GM21526 (cell line): Measurements from ENCODE around the gene KCNH5.
"Not testable (repeated sequence)": the region's sequence is repeated elsewhere in the genome, so short reads cannot be mapped to it uniquely, and the experiment has no call there.

ENCODE experiments used
- ATAC-seq: cut with Tn5 transposase; IDR thresholded peaks from one replicate; pipeline ENCODE4 v1.9.1; 2021; ENCODE audit warnings: moderate library complexity; ENCODE audit not compliant: unreplicated experiment, low FRiP score

The KCNH5 gene

DNA sequence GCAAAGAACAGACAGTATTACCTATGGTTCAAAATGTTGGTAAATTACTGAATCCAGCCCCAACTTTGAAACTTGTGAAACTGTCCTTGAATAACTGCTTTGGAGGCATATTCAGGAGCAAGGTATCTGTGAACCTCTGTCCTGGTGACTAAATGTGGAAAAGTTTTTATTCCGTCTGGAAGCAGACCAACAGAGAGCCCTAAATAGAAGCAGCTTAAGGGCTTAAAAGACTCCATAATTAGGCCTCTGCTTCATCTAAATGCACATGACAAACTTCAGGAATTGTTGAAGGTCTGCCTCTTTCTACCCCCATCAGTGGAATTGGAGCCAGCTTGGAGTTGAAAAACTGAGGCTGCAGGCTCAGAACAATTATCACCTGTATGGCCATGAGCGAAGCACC lies 276.5 kb downstream of the KCNH5 start:
- no peak for ATAC-seq

DNA sequence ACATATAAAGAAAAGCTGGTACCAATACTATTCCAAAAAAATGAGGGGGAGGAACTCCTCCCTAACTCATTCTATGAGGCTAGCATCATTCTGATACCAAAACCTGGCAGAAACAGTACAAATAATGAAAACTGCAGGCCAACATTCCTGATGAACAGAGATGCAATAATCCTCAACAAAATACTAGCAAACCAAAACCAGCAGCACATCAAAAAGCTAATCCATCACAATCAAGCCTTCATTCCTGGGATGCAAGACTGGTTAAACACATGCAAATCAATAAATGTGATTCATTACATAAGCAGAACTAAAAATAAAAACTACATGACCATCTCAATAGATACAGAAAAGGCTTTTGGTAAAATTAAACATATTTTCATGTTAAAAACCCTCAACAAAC lies 281.3 kb downstream of the KCNH5 start:
- ATAC-seq: no peak

- ATAC-seq: no peak
Measured at GRCh38 chr14:62759796-62760195, 285.5 kb downstream of the KCNH5 start.

- ATAC-seq: not testable (repeated sequence)
Measured at GRCh38 chr14:62746881-62747280, 298.4 kb downstream of the KCNH5 start.

GRCh38 chr14:62745496-62745895 lies 299.8 kb downstream of the KCNH5 start:
- no peak for ATAC-seq

DNA sequence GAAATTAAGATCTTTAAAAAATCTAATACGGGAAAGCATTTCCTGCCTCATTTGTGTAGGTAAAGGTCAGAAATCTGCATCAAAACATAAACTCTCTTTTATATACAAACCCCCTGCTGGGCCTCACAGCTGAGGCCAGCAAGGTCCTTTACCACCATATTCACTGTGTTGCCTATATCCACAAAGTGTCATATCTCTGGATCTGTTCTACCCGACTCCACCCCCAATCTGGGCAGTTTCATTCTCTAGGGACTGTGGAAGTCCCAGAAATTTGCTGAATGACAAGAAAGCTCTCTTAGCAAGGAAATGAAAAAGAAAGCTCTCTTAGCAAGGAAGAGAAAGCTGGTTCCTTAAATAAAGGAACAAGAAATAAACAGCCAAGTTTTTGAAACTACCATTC lies 301.7 kb downstream of the KCNH5 start:
- ATAC-seq: no peak

DNA sequence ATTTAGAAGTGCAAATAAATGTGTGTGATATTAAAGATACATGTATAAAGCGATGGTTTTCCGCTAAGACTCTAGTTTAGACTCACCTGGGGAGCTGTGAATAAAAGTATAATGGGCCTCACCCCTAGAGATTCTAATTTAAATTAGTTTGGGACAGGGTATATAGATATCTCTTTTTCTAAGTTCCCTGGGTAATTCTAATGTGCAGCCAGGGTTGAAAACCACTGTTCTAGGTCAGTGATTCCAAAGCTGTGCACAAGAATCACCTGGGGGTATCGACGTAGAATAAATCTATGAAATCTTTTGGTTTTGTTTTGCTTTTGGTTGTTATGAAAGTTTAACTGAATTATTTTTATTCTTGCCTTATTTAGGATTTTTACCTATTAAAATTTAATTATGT lies 302.1 kb downstream of the KCNH5 start:
- no peak for ATAC-seq

DNA sequence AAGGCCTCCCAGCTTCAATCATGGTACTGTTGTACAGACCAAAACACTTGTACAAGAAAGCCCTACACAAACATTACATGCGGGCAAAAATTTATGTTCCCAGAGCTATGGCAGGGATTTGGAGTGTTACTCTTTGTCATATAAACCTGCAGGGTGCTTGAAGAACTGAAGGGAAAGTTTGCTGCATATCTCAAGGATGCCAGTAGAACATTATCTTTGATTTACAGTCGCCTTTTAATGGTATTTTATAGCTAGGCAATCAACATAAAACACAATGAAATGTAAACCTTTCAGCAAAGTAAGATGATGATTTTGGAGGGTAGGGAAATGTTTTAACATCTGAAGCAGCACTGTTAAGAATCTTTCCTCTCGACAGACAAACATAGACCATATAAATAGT lies 305.6 kb downstream of the KCNH5 start:
- ATAC-seq: no peak

GRCh38 chr14:62736048-62737043 lies 308.9 kb downstream of the KCNH5 start:
- no peak for ATAC-seq

- ATAC-seq: no peak
Measured at GRCh38 chr14:62734831-62735230, 310.4 kb downstream of the KCNH5 start.

- no peak for ATAC-seq
Measured at GRCh38 chr14:62722406-62722805, 322.9 kb downstream of the KCNH5 start.

GRCh38 chr14:62718629-62719028 lies 326.6 kb downstream of the KCNH5 start:
- no peak for ATAC-seq

DNA sequence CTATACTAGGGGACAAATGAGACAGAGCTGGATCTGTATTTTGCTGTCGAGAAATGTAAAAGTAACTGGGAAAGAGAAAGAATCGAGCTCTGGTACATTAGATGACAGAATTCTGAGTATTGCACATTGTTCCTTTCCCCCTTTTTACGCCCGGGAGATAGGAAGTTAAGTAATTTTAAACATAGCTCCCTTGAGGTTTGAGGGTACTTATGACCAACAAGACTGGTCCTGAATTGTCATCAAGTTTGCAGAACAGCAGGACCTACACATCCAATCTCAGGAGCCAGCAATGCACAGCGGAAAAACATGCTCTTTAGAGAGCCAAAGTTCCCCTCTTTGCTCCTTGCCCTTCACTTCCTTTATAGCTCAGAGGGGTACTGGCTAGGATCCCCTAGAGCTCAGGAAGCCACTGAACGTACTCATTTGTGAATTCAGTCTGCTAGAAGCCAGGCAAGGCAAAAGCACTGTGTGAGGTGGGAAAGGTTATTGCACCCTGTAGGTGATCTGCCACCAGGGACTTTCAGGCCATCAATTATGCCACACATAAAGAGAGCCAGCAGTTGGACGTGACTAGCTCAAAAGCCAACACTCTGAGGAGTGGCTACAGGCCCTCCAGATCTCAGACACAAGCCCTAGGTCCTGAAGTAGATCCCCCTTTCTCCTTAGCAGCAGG lies 333.8 kb downstream of the KCNH5 start:
- no peak for ATAC-seq

DNA sequence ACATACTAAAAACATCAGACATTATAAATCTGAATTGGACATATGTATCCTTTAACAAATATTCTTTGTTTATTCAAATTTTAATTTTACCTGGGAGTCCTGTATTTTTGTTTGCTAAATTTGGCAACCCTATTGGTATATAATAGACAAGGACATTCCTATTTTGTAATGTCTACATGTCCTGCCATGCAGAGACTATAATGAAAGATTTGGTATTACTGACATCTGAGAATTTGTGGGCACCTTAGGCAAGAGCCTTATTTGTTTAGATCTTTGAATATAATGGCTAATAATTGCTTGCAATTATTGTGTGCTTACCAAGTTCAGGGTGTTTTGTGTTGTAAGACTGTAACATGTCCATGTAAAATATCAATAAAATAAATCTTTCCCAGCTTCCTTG lies 334.4 kb downstream of the KCNH5 start:
- no peak for ATAC-seq

- ATAC-seq: no peak
Measured at GRCh38 chr14:62709773-62710172, 335.5 kb downstream of the KCNH5 start.

DNA sequence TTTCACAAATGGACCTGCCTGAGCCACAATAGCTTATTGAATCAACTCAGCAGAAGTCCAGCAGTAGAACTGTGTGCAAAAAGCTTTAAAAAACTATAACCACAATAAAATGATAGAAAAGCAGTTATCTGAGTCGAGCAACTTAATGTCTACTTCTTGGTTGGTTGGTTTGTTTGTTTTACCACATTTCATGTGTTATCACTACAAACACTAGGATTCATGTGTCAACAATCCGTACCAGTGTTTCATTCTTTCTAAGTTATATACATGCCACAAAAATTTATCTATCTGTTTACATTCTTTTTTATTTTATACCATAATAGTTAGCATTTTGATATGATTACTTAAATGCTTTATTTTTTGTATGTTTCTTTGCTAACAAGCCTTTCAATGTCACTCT lies 339.0 kb downstream of the KCNH5 start:
- no peak for ATAC-seq

DNA sequence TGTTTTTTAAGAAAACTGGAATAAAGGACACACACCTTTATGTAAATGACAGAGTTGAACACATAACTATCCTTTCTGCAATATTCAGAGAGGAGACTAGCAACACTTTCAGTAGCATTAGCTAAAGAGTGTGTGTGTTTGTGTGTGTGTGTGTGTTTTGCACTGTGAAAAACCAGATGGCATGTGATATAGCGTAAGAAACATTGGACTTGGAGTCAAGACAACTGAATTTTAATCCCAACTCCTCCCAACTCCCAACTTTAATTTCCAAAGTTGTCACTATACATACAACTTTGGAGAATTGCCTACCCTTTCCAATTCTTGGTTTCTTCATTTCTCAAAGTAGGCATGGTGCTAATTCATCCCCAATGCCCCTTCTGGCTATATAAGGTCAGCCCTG lies 347.8 kb downstream of the KCNH5 start:
- no peak for ATAC-seq

DNA sequence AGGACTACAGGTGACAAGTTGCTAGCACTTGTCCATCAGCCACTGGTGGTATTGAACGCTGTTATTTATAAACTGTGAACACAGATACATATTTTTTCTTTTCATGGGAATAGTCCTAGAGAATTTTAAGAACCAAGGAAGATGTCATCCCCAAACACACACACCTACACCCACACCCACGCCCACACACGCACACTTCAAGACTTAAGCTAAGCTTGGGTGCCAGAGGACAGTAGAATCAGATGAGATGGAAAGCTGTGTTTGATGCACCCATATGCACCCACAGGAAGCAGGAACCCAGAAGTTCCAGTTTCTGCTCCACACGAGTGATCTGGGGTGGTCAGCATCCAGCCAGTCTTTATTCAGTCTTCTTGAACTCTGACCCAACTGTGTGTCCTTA lies 348.3 kb downstream of the KCNH5 start:
- ATAC-seq: no peak

GRCh38 chr14:62696331-62696924 lies 348.8 kb downstream of the KCNH5 start:
- no peak for ATAC-seq

DNA sequence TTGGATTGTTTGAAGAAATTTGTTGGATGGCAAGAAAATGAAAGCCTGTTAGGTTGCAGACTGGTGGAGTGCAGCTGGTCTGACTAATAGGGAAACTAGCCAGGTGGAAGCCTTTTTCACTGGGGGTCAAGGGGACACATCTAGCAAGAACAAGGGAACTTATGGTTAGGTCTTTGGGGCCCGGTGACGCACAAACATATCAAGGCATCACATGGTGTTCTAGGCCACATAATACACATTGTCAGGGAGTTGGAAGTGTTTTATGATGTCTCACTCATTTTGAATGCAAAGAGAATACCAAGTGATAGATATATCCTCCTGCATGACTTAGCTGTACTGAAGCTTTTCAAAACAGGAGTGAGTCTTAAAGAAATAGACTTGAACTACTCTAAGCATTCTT lies 351.2 kb downstream of the KCNH5 start:
- ATAC-seq: no peak

- ATAC-seq: no peak
Measured at GRCh38 chr14:62692490-62693106, 352.7 kb downstream of the KCNH5 start.
